PC-3 (cell line): ENCODE data around the gene KRT33B. TPM values are rescaled to one million over a fixed set of nuclear protein-coding genes. Genes with fewer than 3 reads are reported as not detected.

ENCODE experiments used
- ATAC-seq: fragments of 200-7000 bp; cut with Tn5 transposase; 2 replicates; pipeline ENCODE4 v1.9.1; 2020; ENCODE audit warnings: mild to moderate bottlenecking, moderate library complexity
- BruUV-seq: library from RNA; stranded (reverse); fragments of 400-500 nt; replicated peaks from 2 replicates; lab custom pipeline; 2021; lab: Mats Ljungman, UMichigan
- CTCF ChIA-PET: fragments of 300-600 bp; sonication (Branson Sonifier 250); formaldehyde crosslinking; loops from one replicate; lab custom pipeline; 2022; ENCODE audit warnings: antibody characterized with exemption; lab: Charles Lee
- POLR2A ChIA-PET: fragments of 300-600 bp; sonication (Branson Sonifier 250); formaldehyde crosslinking; loops from one replicate; lab custom pipeline; 2022; ENCODE audit warnings: antibody characterized with exemption; ENCODE audit not compliant: unreplicated experiment; lab: Charles Lee
- DNase-seq: peaks from one replicate; pipeline ENCODE4 v3.0.0-alpha.2; 2015
- H2AFZ ChIP-seq: fragments of 300-600 bp; sonication (generic); 2 replicates; pipeline ENCODE4 v1.6.0; 2016; ENCODE audit warnings: antibody characterized with exemption, low read length
- H3F3A ChIP-seq: fragments of 300-600 bp; sonication (generic); one replicate; pipeline ENCODE4 v1.6.0; 2017; ENCODE audit warnings: antibody characterized with exemption, low read length, control low read depth, mild to moderate bottlenecking; ENCODE audit not compliant: unreplicated experiment
- H3K27ac ChIP-seq: fragments of 300-600 bp; sonication (generic); 2 replicates; pipeline ENCODE4 v1.5.1; 2016; ENCODE audit warnings: mild to moderate bottlenecking, low read length
- H3K27me3 ChIP-seq: fragments of 300-600 bp; sonication (generic); 2 replicates; pipeline ENCODE4 v1.6.1; 2016; ENCODE audit warnings: low read length, mixed read lengths
- H3K36me3 ChIP-seq: fragments of 300-600 bp; sonication (generic); 2 replicates; pipeline ENCODE4 v1.6.1; 2016; ENCODE audit warnings: low read depth, mixed run types, low read length, mixed read lengths
- H3K4me1 ChIP-seq: fragments of 300-600 bp; sonication (generic); 2 replicates; pipeline ENCODE4 v1.5.1; 2016; ENCODE audit warnings: low read length; ENCODE audit not compliant: insufficient read depth
- H3K4me2 ChIP-seq: fragments of 300-600 bp; sonication (generic); 2 replicates; pipeline ENCODE4 v1.6.0; 2016; ENCODE audit warnings: low read length
- H3K4me3 ChIP-seq: fragments of 300-600 bp; sonication (generic); 2 replicates; pipeline ENCODE4 v1.5.1; 2016; ENCODE audit warnings: mild to moderate bottlenecking, low read length, mixed read lengths
- H3K79me2 ChIP-seq: fragments of 300-600 bp; sonication (generic); 2 replicates; pipeline ENCODE4 v1.6.1; 2017; ENCODE audit warnings: low read length, mixed read lengths
- H3K9ac ChIP-seq: fragments of 300-600 bp; sonication (generic); 2 replicates; pipeline ENCODE4 v1.6.0; 2016; ENCODE audit warnings: mild to moderate bottlenecking, low read length
- H3K9me2 ChIP-seq: fragments of 300-600 bp; sonication (generic); replicated peaks from 2 replicates; pipeline ENCODE4 v1.6.1; 2016; ENCODE audit warnings: mixed run types, low read length, mixed read lengths
- H3K9me3 ChIP-seq: fragments of 300-600 bp; sonication (generic); 2 replicates; pipeline ENCODE4 v1.6.1; 2016; ENCODE audit warnings: low read length, mixed read lengths
- H4K20me1 ChIP-seq: fragments of 300-600 bp; sonication (generic); 2 replicates; pipeline ENCODE4 v1.6.1; 2016; ENCODE audit warnings: low read length, mixed read lengths
- EZH2 ChIP-seq: fragments of 300-600 bp; sonication (generic); IDR thresholded peaks from one replicate; pipeline ENCODE4 v1.6.1; 2017; ENCODE audit warnings: antibody characterized with exemption, mild to moderate bottlenecking, low read length; ENCODE audit not compliant: unreplicated experiment
- EZH2phosphoT487 ChIP-seq: fragments of 300-600 bp; sonication (generic); IDR thresholded peaks from 2 replicates; pipeline ENCODE4 v1.6.1; 2018; ENCODE audit warnings: mild to moderate bottlenecking, antibody characterized with exemption, low read length, borderline replicate concordance
- intact Hi-C: fragments of 100-400 bp; cut with micrococcal nuclease; formaldehyde crosslinking; loops from 2 replicates; pipeline ENCODE4 v1.9.0; 2023
- total RNA-seq: library from RNA; depleted of rRNA; stranded (reverse); fragments of >200 nt; gene quantifications from 2 replicates; pipeline ENCODE4 v1.2.3, GENCODE V29; 2014
- TF ChIP-seq, protein P1 (sequence below): fragments of 300-600 bp; sonication (generic); conservative IDR thresholded peaks from 2 replicates; pipeline ENCODE4 v1.5.1; 2017; ENCODE audit warnings: antibody characterized with exemption, low read depth, mild to moderate bottlenecking, low read length

KRT33B gene
- total RNA-seq, 1 experiment from 2014 or later = not detected

DNA sequence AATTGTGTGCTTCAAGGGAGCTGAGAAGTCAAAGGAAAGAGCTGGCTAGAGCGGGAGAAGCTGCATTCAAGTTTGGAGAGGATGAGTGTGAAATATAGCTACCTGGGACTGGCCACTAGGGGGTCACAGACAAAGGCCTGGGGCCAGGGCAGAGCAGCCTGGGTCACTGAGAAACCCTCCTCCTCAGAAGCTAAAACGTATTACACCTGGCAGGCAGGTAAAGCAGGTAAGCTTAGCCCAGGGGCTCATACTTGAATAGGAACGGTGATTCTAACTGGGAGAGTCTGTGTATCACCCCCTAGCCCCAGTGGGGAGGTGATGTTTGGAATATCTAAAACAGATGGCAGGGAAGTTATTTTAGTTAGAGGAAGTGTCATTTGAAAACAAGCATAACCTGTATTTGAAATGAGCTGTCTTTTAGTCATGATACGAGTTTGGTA lies 48.0 kb upstream of the KRT33B start:
- ChIA-PET POLR2A (interaction anchor here (0.6 kb wide), 1 partner anchor 123 kb away, joined by 5 read pairs; no protein-coding TSS in a partner anchor), CTCF (interaction anchor here (0.6 to 1.4 kb wide), 6 partner anchors 13 to 131 kb away, joined by 3 to 6 read pairs (median 5); no protein-coding TSS in a partner anchor)
- no TSS peak for BruUV-seq
- peak overlapping the region; percentile 67 for H3K4me2 ChIP-seq
- peak overlapping the region; percentile 18; the same call in 1 of the 2 replicates for H3K4me3 ChIP-seq
- H3K79me2 ChIP-seq = no peaks in the 10 kb centered on the region
- H3K4me1 ChIP-seq = peaks cover 56% of the 10 kb centered on the region
- no peaks in the 10 kb centered on the region for H3K9me3 ChIP-seq
- H3K27me3 ChIP-seq = no peaks in the 10 kb centered on the region
- H3K36me3 ChIP-seq = no peaks in the 10 kb centered on the region
- TF ChIP-seq, protein P1, sequence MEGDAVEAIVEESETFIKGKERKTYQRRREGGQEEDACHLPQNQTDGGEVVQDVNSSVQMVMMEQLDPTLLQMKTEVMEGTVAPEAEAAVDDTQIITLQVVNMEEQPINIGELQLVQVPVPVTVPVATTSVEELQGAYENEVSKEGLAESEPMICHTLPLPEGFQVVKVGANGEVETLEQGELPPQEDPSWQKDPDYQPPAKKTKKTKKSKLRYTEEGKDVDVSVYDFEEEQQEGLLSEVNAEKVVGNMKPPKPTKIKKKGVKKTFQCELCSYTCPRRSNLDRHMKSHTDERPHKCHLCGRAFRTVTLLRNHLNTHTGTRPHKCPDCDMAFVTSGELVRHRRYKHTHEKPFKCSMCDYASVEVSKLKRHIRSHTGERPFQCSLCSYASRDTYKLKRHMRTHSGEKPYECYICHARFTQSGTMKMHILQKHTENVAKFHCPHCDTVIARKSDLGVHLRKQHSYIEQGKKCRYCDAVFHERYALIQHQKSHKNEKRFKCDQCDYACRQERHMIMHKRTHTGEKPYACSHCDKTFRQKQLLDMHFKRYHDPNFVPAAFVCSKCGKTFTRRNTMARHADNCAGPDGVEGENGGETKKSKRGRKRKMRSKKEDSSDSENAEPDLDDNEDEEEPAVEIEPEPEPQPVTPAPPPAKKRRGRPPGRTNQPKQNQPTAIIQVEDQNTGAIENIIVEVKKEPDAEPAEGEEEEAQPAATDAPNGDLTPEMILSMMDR = peak; percentile 73
- no peak for TF ChIP-seq EZH2phosphoT487
- intact Hi-C loops = no loop called here
- DNase-seq (peak; percentile 84), ATAC-seq (peak; percentile 66)
- peak overlapping the region; percentile 93 for H3K27ac ChIP-seq
- peak overlapping the region; percentile 56 for H3K9ac ChIP-seq
- 0 out of 2 replicates have a peak overlapping the region, but pooled peaks have one; percentile 7 for H2AFZ ChIP-seq
- no peaks in the 10 kb centered on the region for H4K20me1 ChIP-seq
- H3F3A ChIP-seq = no peaks in the 10 kb centered on the region
- no peaks in the 10 kb centered on the region for H3K9me2 ChIP-seq

GRCh38 chr17:41417127-41417526 lies 47.5 kb upstream of the KRT33B start:
- Histone ChIP-seq H3K9me3 (no peaks in the 10 kb centered on the region), H3F3A (no peaks in the 10 kb centered on the region), H3K79me2 (no peaks in the 10 kb centered on the region), H3K4me3 (no peak overlapping the region; the same call in 1 of the 2 replicates), H3K9ac (peak overlapping the region; percentile 40), H3K4me2 (peak overlapping the region; percentile 67), H4K20me1 (no peaks in the 10 kb centered on the region), H3K9me2 (no peaks in the 10 kb centered on the region), H2AFZ (0 out of 2 replicates have a peak overlapping the region, but pooled peaks have one; percentile 7), H3K27me3 (no peaks in the 10 kb centered on the region), H3K4me1 (peaks cover 56% of the 10 kb centered on the region), H3K27ac (peak overlapping the region; percentile 93), H3K36me3 (no peaks in the 10 kb centered on the region)
- DNase-seq (no peak), ATAC-seq (no peak)
- CTCF ChIA-PET = interaction anchor here (0.6 to 1.4 kb wide), 5 partner anchors 13 to 131 kb away, joined by 3 to 6 read pairs (median 6); no protein-coding TSS in a partner anchor
- intact Hi-C loops = no loop called here
- TF ChIP-seq, protein P1 = no peak
- no peak for TF ChIP-seq EZH2
- TF ChIP-seq EZH2phosphoT487 = no peak
- POLR2A ChIA-PET = no interaction called here
- no TSS peak for BruUV-seq

DNA sequence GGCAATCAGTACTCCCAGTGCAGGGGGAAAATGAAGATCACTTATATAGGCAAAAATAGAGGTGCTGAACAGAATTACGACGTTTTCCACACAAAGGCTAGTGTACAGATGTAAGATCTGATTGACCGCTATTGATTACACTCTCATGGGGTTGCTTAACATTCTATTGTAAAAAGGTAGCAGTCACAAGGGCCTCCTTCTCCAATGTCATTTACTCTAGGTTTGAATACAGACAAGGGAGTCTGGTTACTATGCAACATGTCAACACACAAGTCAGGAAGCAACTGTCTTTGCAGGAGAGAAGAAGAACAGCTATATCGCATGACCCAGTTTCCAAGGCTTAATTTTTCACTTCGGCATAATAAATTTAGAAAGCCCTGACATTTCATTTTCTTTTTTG lies 46.9 kb upstream of the KRT33B start:
- peaks cover 52% of the 10 kb centered on the region for H3K4me1 ChIP-seq
- TF ChIP-seq EZH2phosphoT487 (no peak), EZH2 (no peak)
- TF ChIP-seq, protein P1 = no peak
- no peak overlapping the region for H2AFZ ChIP-seq
- no peaks in the 10 kb centered on the region for H3K9me2 ChIP-seq
- BruUV-seq = no TSS peak
- no peaks in the 10 kb centered on the region for H3F3A ChIP-seq
- H3K27ac ChIP-seq = no peak overlapping the region
- no peak overlapping the region for H3K4me2 ChIP-seq
- H3K4me3 ChIP-seq = no peak overlapping the region
- no peaks in the 10 kb centered on the region for H3K27me3 ChIP-seq
- H3K79me2 ChIP-seq = no peaks in the 10 kb centered on the region
- ATAC-seq (no peak), DNase-seq (no peak)
- H3K36me3 ChIP-seq = no peaks in the 10 kb centered on the region
- intact Hi-C loops = no loop called here
- ChIA-PET POLR2A (no interaction called here), CTCF (interaction anchor here (0.6 kb wide), 1 partner anchor 108 kb away, joined by 3 read pairs; no protein-coding TSS in a partner anchor)
- no peaks in the 10 kb centered on the region for H4K20me1 ChIP-seq
- H3K9me3 ChIP-seq = no peaks in the 10 kb centered on the region
- H3K9ac ChIP-seq = no peak overlapping the region
